A673 (cell line): ENCODE results near the gene ENKD1. TPM values are rescaled to one million over a fixed set of nuclear protein-coding genes. Genes with fewer than 3 reads are reported as not detected.

Source experiments
- BruUV-seq: library from RNA; stranded (reverse); fragments of 400-500 nt; replicated peaks from 2 replicates; lab custom pipeline; 2021; lab: Mats Ljungman, UMichigan
- CTCF ChIA-PET: fragments of 300-600 bp; sonication (Branson Sonifier 250); formaldehyde crosslinking; loops from one replicate; lab custom pipeline; 2022; ENCODE audit warnings: antibody characterized with exemption; lab: Charles Lee
- POLR2A ChIA-PET: fragments of 300-600 bp; sonication (Branson Sonifier 250); formaldehyde crosslinking; loops from one replicate; lab custom pipeline; 2022; ENCODE audit warnings: antibody characterized with exemption; ENCODE audit not compliant: low non-redundant PET; lab: Charles Lee
- DNase-seq: peaks from one replicate; pipeline ENCODE4 v3.0.0-alpha.2; 2015; ENCODE audit warnings: low spot score
- H3K27ac ChIP-seq: fragments of 200-600 bp; sonication (generic); 2 replicates; pipeline ENCODE4 v1.5.1; 2016; ENCODE audit warnings: mixed run types, low read depth, mild to moderate bottlenecking, mixed read lengths, antibody characterized with exemption, low read length; ENCODE audit not compliant: poor library complexity, severe bottlenecking
- H3K27me3 ChIP-seq: fragments of 200-600 bp; sonication (generic); replicated peaks from 2 replicates; pipeline ENCODE4 v1.6.1; 2017; ENCODE audit warnings: mixed run types, low read depth, mild to moderate bottlenecking, mixed read lengths, antibody characterized with exemption, low read length; ENCODE audit not compliant: insufficient read depth, poor library complexity
- H3K36me3 ChIP-seq: fragments of 200-600 bp; sonication (generic); 2 replicates; pipeline ENCODE4 v1.6.1; 2016; ENCODE audit warnings: mixed run types, mild to moderate bottlenecking, mixed read lengths, antibody characterized with exemption, low read length; ENCODE audit not compliant: insufficient read depth, poor library complexity, severe bottlenecking
- H3K4me1 ChIP-seq: fragments of 200-600 bp; sonication (generic); 2 replicates; pipeline ENCODE4 v1.6.1; 2017; ENCODE audit warnings: mixed run types, mild to moderate bottlenecking, mixed read lengths, antibody characterized with exemption, low read length; ENCODE audit not compliant: insufficient read depth, poor library complexity, severe bottlenecking
- H3K4me3 ChIP-seq: fragments of 200-600 bp; sonication (generic); 2 replicates; pipeline ENCODE4 v1.5.1; 2016; ENCODE audit warnings: low read depth, mixed run types, mild to moderate bottlenecking, mixed read lengths, low read length; ENCODE audit not compliant: poor library complexity, severe bottlenecking
- H3K9me3 ChIP-seq: fragments of 200-600 bp; sonication (generic); 2 replicates; pipeline ENCODE4 v1.6.1; 2016; ENCODE audit warnings: mixed run types, low read depth, mild to moderate bottlenecking, mixed read lengths, antibody characterized with exemption, low read length; ENCODE audit not compliant: poor library complexity, severe bottlenecking
- EZH2 ChIP-seq: fragments of 200-600 bp; sonication (generic); IDR thresholded peaks from 2 replicates; pipeline ENCODE4 v1.6.1; 2017; ENCODE audit warnings: borderline replicate concordance, low read depth, mild to moderate bottlenecking, mixed read lengths, antibody characterized with exemption, low read length; ENCODE audit not compliant: poor library complexity, severe bottlenecking
- intact Hi-C: fragments of 100-400 bp; cut with micrococcal nuclease; formaldehyde crosslinking; loops from one replicate; pipeline ENCODE4 v1.10.0; 2022; ENCODE audit not compliant: unreplicated experiment
- total RNA-seq: library from RNA; stranded (reverse); gene quantifications from 2 replicates; pipeline ENCODE4 v1.2.3, GENCODE V29; 2021
- TF ChIP-seq, protein P1 (sequence below): fragments of 300-800, 200-600 bp; sonication (generic); conservative IDR thresholded peaks from 2 replicates; pipeline ENCODE4 v1.5.1; 2017; ENCODE audit warnings: low read depth, mild to moderate bottlenecking, antibody characterized with exemption, low read length, moderate library complexity, mixed read lengths

ENKD1 gene
- total RNA-seq, 1 experiment from 2014 or later = 8.5 TPM

DNA sequence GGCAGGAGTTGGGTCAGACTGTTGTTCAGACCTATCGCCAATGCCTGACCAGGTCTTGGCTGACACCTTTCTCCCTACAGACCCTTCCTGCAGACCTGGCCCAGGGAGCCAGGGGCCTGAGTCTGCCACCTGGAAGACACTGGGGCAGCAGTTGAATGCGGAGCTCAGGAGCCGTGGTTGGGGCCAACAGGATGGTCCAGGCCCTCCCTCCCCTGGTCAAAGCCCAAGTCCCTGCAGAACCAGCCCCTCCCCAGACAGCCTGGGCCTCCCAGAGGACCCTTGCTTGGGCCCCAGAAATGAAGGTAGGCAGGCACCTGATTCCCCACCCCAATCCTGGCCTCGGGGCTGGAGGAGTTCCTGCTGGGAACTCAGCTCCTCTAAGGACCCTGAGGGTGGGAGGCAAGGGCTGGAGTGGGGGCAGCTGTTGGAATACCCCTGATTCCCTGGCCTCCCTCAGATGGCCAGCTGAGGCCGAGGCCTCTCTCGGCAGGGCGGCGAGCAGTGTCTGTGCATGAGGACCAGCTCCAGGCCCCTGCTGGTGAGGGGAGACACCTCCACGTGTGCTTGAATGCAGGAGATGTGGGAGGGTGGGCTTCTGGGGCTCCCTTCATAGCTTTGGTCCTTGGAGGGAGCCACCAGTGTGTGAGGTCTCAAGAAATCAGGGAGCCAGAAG is 10.1 kb downstream of the ENKD1 start:
- intact Hi-C loops = no loop called here
- no peak overlapping the region for H3K4me3 ChIP-seq
- CTCF ChIA-PET = no interaction called here
- no peaks in the 10 kb centered on the region for H3K9me3 ChIP-seq
- H3K36me3 ChIP-seq = peaks cover 6% of the 10 kb centered on the region
- peaks cover 11% of the 10 kb centered on the region for H3K4me1 ChIP-seq
- peaks cover 7% of the 10 kb centered on the region for H3K27me3 ChIP-seq
- no peak overlapping the region for H3K27ac ChIP-seq
- POLR2A ChIA-PET = no interaction called here
- DNase-seq = no peak
- TF ChIP-seq, protein P1, sequence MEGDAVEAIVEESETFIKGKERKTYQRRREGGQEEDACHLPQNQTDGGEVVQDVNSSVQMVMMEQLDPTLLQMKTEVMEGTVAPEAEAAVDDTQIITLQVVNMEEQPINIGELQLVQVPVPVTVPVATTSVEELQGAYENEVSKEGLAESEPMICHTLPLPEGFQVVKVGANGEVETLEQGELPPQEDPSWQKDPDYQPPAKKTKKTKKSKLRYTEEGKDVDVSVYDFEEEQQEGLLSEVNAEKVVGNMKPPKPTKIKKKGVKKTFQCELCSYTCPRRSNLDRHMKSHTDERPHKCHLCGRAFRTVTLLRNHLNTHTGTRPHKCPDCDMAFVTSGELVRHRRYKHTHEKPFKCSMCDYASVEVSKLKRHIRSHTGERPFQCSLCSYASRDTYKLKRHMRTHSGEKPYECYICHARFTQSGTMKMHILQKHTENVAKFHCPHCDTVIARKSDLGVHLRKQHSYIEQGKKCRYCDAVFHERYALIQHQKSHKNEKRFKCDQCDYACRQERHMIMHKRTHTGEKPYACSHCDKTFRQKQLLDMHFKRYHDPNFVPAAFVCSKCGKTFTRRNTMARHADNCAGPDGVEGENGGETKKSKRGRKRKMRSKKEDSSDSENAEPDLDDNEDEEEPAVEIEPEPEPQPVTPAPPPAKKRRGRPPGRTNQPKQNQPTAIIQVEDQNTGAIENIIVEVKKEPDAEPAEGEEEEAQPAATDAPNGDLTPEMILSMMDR = no peak
- TF ChIP-seq EZH2 = no peak
- no TSS peak for BruUV-seq

DNA sequence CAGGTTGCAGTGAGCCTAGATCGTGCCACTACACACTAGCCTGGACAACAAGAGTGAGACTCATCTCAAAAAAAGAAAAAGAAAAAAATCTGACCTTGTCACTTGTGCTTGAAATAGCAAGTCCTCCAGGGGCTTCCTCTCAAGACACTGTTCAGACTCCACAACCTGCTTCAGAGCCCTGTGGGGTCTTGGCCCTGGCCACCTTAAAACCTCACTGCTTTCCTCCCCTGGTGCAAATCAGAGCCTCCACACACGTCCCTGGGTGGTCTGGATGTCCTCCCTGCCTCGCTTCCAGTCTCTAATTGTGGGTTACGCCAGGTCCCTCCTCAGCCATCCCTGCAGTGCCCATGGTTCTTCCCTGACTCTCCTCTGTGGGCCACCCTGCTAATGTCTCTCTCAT is 11.2 kb downstream of the ENKD1 start:
- no peak overlapping the region for H3K27ac ChIP-seq
- ChIA-PET CTCF (no interaction called here), POLR2A (no interaction called here)
- BruUV-seq = no TSS peak
- peaks cover 11% of the 10 kb centered on the region for H3K27me3 ChIP-seq
- peaks cover 6% of the 10 kb centered on the region for H3K36me3 ChIP-seq
- peaks cover 6% of the 10 kb centered on the region for H3K4me1 ChIP-seq
- no peak for DNase-seq
- no peaks in the 10 kb centered on the region for H3K9me3 ChIP-seq
- H3K4me3 ChIP-seq = no peak overlapping the region
- TF ChIP-seq, protein P1 = no peak
- TF ChIP-seq EZH2 = no peak
- intact Hi-C loops = no loop called here

DNA sequence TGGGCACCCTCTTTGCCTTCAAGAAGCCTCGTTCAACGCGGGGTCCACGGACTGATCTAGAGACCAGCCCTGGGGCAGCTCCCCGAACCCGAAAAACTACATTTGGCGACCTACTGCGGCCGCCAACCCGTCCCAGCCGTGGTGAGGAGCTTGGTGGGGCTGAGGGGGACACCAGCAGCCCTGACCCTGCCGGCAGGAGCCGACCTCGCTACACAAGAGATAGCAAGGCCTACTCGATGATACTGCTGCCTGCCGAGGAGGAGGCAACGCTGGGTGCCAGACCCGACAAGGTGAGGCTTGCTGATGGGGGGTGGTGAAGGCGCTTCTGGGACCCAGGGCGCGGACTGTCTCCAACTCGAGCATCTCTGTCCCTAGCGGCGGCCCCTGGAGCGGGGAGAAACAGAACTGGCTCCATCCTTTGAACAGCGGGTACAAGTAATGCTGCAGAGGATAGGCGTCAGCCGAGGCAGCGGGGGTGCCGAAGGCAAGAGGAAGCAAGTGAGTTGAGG is 12.1 kb downstream of the ENKD1 start:
- intact Hi-C loops = no loop called here
- Histone ChIP-seq H3K9me3 (no peaks in the 10 kb centered on the region), H3K27ac (no peak overlapping the region), H3K27me3 (peaks cover 20% of the 10 kb centered on the region), H3K36me3 (peaks cover 6% of the 10 kb centered on the region), H3K4me3 (no peak overlapping the region), H3K4me1 (peaks cover 6% of the 10 kb centered on the region)
- ChIA-PET POLR2A (no interaction called here), CTCF (no interaction called here)
- TF ChIP-seq, protein P1 = no peak
- no peak for TF ChIP-seq EZH2
- no TSS peak for BruUV-seq
- no peak for DNase-seq
